Bone marrow (tissue), 2 donors: ENCODE data around the gene GRPEL2.
"Not testable (repeated sequence)": the region's sequence is repeated elsewhere in the genome, so short reads cannot be mapped to it uniquely, and the experiment has no call there.

Source experiments
- DNase-seq, 2 donors: peaks; one replicate each; lab custom pipeline; 2025; lab: John Stamatoyannopoulos, UW

The GRPEL2 gene

GRCh38 chr5:149398747-149399266, 53.5 kb downstream of the GRPEL2 start:
- not testable (repeated sequence) for DNase-seq

- no peak for DNase-seq
Observed at GRCh38 chr5:149399775-149400174, 54.5 kb downstream of the GRPEL2 start.

GRCh38 chr5:149400304-149400703, 55.0 kb downstream of the GRPEL2 start:
- no peak for DNase-seq

- no peak for DNase-seq
Observed at GRCh38 chr5:149401051-149401450, 55.8 kb downstream of the GRPEL2 start.

GRCh38 chr5:149402291-149402690, 57.0 kb downstream of the GRPEL2 start:
- no peak for DNase-seq
